ENCODE measurements around the gene HEPHL1.
"Not testable (repeated sequence)": the region's sequence is repeated elsewhere in the genome, so short reads cannot be mapped to it uniquely, and the experiment has no call there.

HEPHL1 gene

DNA sequence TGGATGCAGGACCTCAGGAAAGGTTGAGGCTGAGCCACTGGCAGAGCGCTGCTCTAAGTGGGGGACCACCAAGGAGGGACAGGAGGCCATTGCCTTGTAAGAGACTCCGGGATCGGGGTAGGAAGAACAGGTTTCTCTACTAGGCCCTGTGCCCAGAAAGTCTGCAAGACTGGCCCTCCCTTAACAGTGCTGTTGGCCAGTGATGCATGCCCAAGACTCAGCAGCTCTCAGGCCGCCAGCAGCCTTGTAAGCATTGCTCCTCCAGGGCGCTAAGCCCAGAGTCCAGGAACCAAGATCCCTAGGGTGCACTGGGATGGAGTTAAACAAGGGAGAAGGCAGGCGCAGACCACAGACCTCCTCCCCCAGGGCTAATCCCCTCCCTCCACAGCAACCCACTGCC, 68.2 kb downstream of the HEPHL1 start:
- no peak for DNase-seq

DNA sequence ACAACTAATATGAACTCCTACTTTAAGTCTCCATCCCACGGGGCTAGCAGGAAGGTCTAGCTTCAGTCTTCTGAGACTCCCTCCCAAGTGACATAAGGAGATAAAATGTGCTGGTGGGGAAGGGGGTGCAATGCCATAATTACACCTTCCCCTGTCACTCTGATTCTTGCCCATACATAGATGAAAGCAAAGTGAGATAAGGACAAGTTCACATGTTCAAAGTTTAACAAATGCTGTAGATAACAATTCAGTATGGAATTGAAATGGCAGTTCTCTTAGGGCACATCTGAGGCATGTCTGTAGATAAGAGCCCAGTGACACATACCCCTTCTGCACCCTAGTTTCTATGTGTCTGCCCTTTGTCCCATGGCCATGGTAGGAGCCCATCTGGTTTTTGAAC, 69.2 kb downstream of the HEPHL1 start:
- no peak for DNase-seq

- no peak for DNase-seq
Observed at GRCh38 chr11:94091091-94091490, 69.9 kb downstream of the HEPHL1 start.

- DNase-seq, result no peak
Observed at GRCh38 chr11:94100253-94100652, 79.1 kb downstream of the HEPHL1 start.

- DNase-seq, result no peak
Observed at GRCh38 chr11:94103471-94103870, 82.3 kb downstream of the HEPHL1 start.

GRCh38 chr11:94104734-94105133, 83.6 kb downstream of the HEPHL1 start:
- DNase-seq, result no peak

GRCh38 chr11:94106716-94107115, 85.6 kb downstream of the HEPHL1 start:
- no peak for DNase-seq

- DNase-seq, result no peak
Observed at GRCh38 chr11:94107363-94107762, 86.2 kb downstream of the HEPHL1 start.

DNA sequence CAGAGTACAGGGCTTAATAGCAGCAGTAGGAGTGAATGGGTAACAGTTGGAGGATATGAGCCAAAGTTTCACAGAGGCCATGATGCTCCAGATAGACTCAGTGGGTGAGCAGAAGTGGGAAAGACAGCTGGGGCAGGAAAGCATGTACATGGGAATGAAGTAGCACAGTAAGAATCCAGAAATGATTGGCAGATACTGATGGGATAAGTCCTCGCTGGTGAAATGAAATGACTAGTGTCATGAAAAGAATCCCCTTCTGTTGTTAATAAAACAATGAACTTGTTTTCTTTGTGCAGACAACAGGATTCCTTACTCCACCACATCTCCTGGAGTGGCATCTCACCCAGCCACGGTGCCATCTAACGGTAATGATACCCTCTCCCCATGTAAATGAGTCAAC, 90.1 kb downstream of the HEPHL1 start:
- no peak for DNase-seq

GRCh38 chr11:94111660-94112059, 90.5 kb downstream of the HEPHL1 start:
- no peak for DNase-seq

GRCh38 chr11:94112206-94112953, 91.2 kb downstream of the HEPHL1 start:
- no peak for DNase-seq

DNA sequence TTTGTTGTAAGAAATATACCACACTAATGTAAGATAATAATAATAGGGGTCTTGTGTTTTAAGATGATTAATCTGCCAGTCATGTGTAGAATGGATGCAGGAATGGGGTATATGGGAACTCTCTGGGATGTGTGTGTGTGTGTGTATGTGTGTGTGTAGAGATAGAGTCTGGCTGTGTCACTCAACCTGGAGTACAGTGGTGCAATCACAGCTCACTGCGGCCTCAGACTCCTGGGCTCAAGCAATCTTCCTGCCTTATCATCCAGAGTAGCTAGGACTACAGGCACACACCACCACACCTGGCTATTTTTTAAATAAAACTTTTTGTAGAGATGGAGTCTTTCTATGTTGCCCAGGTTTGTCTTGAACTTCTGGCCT, 96.0 kb downstream of the HEPHL1 start:
- no peak for DNase-seq

DNA sequence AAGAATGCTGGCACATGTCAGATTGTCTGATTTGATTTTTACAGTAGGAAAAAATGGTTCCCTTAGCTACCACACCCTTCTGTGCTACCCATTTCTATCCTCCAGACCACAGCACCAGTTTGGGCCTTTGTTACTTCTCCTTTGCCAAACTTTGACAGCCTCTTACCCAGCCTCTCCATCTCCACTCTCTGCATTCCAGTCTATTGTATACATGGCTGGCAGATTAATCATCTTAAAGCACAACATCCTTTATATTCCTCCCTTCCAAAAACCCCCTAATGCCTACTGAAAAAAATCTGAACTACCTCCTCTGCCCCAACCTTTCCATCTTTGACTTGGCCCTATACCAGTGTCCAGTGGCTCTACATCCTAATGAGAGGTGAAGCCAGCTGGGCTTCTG, 96.7 kb downstream of the HEPHL1 start:
- DNase-seq, result no peak

DNA sequence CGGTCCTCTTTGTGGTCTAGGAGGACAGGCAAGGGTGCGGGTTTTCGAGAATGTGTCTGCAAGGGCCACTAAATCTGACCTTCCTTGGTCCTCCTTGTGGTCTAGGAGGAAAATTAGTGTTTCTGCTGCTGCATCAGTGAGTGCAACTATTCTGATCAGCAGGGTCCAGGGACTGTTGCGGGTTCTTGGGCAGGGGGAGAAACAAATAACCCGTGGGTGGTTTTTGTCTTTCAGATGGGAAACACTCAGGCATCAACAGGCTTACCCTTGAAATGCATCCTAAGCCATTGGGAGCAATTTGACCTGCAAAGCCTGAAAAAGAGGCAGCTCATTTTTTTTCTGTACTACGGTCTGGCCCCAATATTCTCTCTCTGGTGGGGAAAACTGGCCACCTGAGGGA, 98.5 kb downstream of the HEPHL1 start:
- not testable (repeated sequence) for DNase-seq

DNA sequence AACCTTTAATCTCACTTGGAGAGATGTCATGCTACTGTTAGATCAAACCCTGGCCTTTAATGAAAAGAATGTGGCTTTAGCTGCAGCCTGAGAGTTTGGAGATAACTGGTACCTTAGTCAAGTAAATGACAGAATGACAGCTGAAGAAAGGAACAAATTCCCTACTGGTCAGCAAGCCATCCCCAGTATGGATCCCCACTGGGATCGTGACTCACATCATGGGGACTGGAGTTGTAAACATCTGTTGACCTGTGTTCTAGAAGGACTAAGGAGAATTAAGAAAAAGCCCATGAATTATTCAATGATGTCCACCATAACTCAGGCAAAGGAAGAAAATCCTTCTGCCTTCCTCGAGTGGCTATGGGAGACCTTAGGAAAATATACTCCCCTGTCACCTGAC, 99.4 kb downstream of the HEPHL1 start:
- not testable (repeated sequence) for DNase-seq

DNA sequence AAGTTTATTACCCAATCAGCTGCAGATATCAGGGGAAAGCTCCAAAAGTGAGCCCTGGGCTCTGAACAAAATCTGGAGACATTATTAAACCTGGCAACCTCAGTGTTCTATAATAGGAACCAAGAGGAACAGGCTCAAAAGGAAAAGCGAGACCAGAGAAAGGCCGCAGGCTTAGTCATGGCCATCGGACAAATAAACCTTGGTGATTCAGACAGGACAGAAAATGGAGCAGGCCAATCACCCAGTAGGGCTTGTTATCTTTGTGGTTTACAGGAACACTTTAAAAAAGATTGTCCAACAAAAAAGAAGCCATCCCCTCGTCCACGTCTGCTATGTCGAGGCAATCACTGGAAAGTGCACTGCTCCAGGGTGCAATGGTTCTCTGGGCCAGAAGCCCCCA, 99.8 kb downstream of the HEPHL1 start:
- DNase-seq, result no peak

DNA sequence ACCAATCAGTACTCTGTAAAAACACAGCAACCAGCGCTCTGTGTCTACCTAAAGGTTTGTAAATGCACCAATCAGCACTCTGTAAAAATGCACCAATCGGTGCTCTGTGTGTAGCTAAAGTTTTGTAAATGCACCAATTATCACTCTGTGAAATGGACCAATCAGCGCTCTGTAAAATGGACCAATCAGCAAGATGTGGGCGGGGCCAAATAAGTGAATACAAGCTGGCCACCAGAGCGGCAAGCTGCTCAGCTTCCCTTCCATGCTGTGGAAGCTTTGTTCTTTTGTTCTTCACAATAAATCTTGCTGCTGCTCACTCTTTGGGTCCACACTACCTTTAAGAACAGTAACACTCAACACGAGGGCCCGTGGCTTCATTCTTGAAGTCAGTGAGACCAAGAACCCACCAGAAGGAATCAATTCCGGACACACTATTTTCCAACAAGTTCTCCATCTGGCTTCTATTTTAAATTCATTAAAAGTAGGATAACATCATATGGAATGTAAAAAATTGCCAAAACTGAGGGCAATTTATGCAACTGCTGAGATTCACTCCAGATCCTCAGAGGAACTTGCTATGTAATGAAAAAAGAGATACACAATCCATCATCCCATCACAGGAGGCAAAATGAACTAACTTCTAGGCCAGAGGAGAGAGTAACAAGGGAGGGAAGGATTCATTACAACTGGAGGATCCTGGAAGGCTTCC, 104.4 kb downstream of the HEPHL1 start:
- peak; percentile 19 for DNase-seq

DNA sequence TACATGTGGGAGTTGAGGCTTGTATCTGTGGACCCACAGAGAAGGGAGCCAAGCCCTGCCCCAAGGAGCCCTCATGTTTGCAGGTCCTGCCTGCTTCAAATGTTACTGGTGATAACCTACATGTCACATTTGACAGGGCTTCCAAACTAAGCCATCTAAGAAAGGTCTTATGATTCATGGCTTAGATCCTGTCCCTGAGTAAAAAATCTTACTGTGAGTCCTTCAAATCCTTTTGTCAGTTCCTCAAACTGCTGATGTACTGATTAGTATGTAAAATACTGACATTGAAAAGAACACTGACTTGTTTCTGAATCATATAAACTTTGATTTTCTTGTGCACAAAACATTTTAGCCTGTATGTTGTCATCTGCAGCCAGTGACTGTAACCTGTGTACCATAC, 106.5 kb downstream of the HEPHL1 start:
- no peak for DNase-seq

- DNase-seq, result no peak
Observed at GRCh38 chr11:94128291-94128745, 107.2 kb downstream of the HEPHL1 start.

DNA sequence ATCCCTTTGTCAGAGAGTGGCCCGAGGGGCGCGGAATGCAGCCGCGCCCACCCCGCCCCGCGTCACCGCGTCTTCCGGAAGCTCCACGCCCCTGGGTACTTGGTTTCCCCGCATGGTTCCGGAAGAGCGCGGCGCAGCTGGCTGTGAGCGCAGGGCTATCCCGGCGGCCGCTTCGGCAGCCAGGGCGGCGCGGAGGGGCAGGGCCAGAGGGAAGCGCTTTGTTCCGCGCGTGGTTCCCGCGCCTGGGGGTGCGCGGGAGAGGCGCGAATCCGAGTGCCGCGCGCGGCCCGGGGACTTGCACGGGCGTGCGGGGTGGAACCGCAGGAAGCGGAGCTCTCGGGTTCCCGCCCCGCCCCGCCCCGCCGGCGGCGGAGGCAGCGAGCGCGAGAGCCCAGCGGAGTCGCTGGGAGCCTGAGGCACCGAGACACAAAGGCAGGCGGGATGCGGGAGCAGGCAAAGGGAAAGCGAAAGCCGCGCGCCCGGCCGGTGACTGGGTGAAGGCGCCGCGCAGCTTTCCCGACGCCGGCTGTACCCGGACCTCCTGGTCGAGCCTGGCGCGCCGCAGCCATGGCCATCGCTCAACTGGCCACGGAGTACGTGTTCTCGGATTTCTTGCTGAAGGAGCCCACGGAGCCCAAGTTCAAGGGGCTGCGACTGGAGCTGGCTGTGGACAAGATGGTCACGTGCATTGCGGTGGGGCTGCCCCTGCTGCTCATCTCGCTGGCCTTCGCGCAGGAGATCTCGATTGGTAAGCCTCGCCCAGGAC, 107.8 kb downstream of the HEPHL1 start, which contains the start of gene PANX1:
Gene PANX1 (plus strand): TSS at position 96 of the 766 bp plus-strand sequence. CDS start 472 bp downstream, at position 568.
- peak; percentile 76 for DNase-seq

GRCh38 chr11:94129512-94130297, 108.6 kb downstream of the HEPHL1 start:
- DNase-seq, result no peak

DNA sequence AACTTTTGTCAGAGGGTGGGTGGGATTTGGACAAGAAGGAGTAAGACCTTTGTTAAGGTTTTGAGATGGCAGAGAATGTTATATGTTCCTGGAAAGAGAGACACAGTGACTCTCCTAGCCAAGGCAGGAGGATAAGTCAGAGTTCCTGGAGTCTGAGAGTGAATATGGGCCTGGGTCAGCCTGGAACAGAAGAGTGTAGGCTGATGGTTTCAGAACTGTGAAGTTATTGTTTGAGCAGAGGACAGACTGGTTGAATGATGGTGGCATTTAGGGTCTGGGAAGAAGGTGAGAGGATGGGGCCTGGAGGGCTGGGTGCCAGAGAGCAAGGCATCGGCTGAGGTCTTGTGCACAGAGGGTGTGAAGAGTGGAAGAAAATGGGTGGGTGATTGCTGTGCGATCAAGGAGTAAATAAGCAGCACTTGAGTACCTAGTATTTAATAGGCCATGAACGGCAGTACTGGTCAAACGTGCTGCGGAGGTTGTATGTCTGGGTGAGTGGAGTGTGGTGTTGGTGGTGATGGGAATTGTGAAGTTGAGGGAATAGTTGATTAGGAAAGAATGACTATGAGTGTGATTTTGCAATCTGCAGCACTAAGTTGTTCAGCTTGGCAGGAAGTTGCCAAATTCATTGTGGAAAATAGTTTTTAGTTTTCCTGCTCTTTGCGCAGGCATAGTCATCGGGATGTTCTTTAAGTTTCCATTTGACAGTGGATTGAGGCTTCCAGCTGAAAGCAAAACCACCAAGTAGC, 109.3 kb downstream of the HEPHL1 start:
- no peak for DNase-seq
